Fibroblast of villous mesenchyme (primary cell): Measurements from ENCODE around the gene LY86. TPM values are rescaled to one million over a fixed set of nuclear protein-coding genes. Genes with fewer than 3 reads are reported as not detected.

ENCODE experiments used
- DNase-seq: peaks from one replicate; pipeline ENCODE4 v3.0.0-alpha.2; 2010; ENCODE audit warnings: low read depth
- H3K4me3 ChIP-seq: 2 replicates; pipeline ENCODE4 v1.5.1; 2011; ENCODE audit warnings: low read depth, mild to moderate bottlenecking, low read length
- total RNA-seq: library from RNA; depleted of rRNA; stranded (reverse); fragments of >200 nt; gene quantifications from 2 replicates; pipeline ENCODE4 v1.2.3, GENCODE V29; 2012
- TF ChIP-seq, protein P1 (sequence below): IDR thresholded peaks from 2 replicates; pipeline ENCODE4 v1.5.1; 2012; ENCODE audit warnings: low read depth, mild to moderate bottlenecking, low read length; ENCODE audit not compliant: insufficient read depth

Gene LY86
- total RNA-seq, 1 donor = not detected

DNA sequence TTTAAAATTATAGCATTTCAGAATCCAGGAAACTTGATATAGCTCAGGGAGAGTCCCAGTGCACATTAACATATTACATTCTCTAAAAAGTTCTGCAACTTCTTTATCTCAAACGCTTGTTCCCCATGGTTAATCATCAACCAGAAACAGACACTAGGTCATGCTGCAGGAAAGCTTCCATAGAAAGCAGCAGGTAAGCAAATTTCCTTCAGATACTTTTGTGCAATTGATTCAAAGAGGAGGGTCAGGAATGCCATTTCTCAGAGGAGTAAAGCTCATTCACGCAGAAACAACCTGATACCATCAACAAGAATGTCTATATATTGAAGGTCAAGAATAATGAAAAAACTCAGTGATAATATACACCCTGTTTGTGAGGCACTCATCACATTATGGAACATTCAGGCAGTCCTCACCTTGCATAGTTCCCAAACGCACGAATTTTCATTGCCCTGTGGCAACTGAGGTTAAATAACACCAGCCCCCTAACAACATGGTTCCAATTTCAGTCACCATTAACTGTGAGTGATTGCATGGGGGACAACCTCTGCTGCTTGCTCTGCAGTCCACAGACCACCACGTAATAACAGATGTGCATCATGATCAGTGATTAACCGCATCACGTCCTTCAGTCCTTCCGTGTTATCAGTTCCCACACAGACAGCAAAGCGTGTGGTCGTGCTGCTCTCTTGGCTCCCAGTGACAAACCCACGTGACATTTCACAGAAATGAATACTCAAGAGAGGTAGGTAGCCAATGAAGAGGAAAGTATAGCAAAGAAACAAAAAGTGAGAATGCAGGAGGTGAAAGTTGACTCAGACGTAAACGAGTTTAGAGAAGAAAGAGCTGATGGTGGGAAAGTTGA, 95.7 kb downstream of the LY86 start:
- no peak overlapping the region for H3K4me3 ChIP-seq
- no peak for DNase-seq
- TF ChIP-seq, protein P1, sequence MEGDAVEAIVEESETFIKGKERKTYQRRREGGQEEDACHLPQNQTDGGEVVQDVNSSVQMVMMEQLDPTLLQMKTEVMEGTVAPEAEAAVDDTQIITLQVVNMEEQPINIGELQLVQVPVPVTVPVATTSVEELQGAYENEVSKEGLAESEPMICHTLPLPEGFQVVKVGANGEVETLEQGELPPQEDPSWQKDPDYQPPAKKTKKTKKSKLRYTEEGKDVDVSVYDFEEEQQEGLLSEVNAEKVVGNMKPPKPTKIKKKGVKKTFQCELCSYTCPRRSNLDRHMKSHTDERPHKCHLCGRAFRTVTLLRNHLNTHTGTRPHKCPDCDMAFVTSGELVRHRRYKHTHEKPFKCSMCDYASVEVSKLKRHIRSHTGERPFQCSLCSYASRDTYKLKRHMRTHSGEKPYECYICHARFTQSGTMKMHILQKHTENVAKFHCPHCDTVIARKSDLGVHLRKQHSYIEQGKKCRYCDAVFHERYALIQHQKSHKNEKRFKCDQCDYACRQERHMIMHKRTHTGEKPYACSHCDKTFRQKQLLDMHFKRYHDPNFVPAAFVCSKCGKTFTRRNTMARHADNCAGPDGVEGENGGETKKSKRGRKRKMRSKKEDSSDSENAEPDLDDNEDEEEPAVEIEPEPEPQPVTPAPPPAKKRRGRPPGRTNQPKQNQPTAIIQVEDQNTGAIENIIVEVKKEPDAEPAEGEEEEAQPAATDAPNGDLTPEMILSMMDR = no peak

DNA sequence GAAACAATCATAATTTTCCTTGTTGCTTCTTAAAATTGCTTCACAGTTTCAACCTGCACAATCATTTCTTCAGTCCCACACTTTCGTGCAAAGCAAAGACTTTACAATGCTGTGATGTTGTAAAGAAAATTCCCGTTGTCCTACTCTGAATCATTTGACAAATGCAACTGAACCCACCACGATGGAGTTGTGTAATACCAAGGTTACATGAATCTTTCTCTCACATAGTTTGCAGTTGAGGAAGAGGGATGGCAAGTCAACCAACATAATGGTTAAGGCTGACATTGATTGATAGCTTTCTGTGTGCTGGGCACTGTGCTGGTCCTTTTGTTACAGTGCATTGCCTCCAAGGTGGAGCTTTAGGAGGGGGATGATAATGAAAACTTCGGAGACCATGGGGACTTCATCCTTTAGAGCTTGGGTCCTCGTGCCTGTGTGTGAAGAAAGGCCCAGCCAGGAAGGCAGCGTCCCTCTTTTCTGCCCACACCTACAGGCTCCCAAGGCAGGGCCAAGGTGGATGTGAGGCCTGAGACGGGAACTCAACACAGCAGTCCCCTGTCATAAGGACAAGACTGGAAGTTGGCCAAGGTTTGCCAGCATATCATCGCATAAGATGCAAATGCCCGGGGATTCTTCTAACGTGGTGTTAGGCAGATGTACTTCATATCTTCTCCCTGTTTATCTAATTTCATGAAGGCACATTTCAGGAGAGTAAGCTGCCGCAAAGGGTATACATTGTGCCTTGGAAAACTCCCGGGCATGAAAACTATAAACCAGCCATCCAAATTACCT, 96.9 kb downstream of the LY86 start:
- DNase-seq = peak; percentile 16
- no peak overlapping the region for H3K4me3 ChIP-seq
- TF ChIP-seq, protein P1 = no peak

DNA sequence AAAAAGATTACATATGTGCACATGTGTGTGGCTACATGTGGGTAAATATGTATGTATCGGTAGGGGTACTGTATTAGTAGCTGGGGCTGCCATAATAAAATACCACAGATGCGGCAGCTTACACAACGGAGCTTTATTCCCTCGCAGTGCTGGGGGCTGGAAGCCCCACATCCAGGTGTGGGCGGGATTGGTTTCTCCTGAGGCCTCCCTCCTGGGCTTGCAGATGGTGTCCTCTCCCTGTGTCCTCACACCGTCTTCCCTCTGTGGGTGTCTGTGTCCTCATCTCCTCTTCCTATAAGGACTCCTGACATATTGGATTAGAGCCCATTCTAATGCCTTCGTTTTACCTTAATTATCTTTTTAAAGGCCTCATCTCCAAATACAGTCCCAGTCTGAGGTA, 97.7 kb downstream of the LY86 start:
- TF ChIP-seq, protein P1 = no peak

DNA sequence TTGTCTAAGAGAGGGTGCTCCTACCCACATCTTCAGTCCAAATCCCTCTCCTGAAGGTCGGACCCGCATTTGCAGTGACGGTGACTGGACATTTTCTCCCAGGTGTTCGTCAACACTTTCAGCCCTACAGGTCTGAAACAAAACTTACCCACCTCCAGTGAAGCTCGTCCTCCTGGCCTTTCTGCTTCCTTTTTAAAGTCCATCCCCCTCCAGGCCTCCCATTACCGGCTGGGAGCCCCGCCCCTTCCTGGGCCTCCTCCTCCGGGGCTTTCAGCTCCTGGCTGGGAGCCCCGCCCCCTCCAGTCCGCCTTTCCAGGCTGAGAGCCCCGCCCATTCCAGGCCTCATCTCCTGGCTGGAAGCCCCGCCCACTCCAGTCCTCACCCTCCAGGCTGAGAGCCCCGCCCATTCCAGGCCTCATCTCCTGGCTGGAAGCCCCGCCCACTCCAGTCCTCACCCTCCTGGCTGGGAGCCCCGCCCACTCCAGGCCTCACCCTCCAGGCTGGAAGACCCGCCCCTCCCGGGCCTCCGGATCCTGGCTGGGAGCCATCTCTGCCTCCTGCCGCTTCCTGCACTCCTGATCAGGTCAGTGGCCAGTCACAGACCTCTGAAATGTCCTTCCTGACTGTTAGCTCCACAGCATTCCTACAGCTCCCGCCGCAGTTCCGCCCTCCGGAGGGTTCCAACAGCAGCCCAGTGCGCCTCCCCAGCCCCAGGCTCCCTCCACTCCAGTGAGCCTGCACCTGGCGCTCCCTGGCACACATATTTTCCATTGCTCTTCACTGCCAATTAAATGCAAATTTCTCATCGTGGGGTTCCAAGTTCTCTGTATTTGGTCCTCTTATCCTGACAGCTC, 98.5 kb downstream of the LY86 start:
- TF ChIP-seq, protein P1 = no peak
- peak overlapping the region; percentile 32 for H3K4me3 ChIP-seq
- DNase-seq = peak; percentile 81

More for the DNA sequence above, 97.7 kb downstream of the LY86 start:
- H3K4me3 ChIP-seq = no peak overlapping the region
- DNase-seq = no peak

DNA sequence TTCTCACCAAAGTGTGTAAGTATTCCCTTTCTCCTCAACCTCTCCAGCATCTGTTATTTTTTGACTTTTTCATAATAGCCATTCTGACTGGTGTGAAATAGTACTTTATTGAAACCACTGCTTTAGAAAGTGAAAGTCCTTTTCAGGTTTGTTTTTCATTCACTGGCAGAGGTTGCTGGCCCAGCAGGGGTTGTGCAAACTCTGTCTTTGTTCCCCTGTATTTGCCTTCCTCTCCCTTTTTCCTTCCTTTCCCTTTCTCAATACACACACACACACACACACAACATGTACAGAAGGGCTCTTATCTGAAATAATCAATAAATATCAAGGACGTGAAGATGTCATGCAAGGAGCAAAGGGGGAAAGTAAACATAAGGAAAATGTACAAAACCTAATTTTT, 99.8 kb downstream of the LY86 start:
- no peak for DNase-seq
- TF ChIP-seq, protein P1 = no peak
- no peak overlapping the region for H3K4me3 ChIP-seq

DNA sequence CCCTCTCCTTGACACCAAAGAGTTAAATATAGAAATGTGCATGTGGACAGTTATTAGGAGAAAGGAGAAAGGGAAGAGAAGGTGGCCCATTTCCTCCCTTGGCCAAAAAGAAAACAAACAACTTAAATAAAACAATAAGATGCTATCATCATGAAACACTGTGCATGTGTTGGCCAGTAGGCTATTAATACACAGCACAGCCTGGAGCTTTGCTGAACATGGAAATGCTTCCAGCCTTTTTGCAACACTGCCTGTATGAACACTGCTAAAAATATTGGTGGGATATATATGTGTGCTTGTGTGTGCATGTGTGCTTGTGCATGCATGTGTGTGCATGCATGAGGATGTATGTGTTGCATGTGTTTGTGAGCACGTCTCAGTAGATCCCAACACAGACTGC, 100.4 kb downstream of the LY86 start:
- no peak overlapping the region for H3K4me3 ChIP-seq
- TF ChIP-seq, protein P1 = no peak
- no peak for DNase-seq
